A673 (cell line): ENCODE data around the gene FTO. TPM values are rescaled to one million over a fixed set of nuclear protein-coding genes. Genes with fewer than 3 reads are reported as not detected.

Experiments
- BruUV-seq: library from RNA; stranded (reverse); fragments of 400-500 nt; replicated peaks from 2 replicates; lab custom pipeline; 2021; lab: Mats Ljungman, UMichigan
- CTCF ChIA-PET: fragments of 300-600 bp; sonication (Branson Sonifier 250); formaldehyde crosslinking; loops from one replicate; lab custom pipeline; 2022; ENCODE audit warnings: antibody characterized with exemption; lab: Charles Lee
- POLR2A ChIA-PET: fragments of 300-600 bp; sonication (Branson Sonifier 250); formaldehyde crosslinking; loops from one replicate; lab custom pipeline; 2022; ENCODE audit warnings: antibody characterized with exemption; ENCODE audit not compliant: low non-redundant PET; lab: Charles Lee
- DNase-seq: peaks from one replicate; pipeline ENCODE4 v3.0.0-alpha.2; 2015; ENCODE audit warnings: low spot score
- H3K27ac ChIP-seq: fragments of 200-600 bp; sonication (generic); 2 replicates; pipeline ENCODE4 v1.5.1; 2016; ENCODE audit warnings: mixed run types, low read depth, mild to moderate bottlenecking, mixed read lengths, antibody characterized with exemption, low read length; ENCODE audit not compliant: poor library complexity, severe bottlenecking
- H3K27me3 ChIP-seq: fragments of 200-600 bp; sonication (generic); replicated peaks from 2 replicates; pipeline ENCODE4 v1.6.1; 2017; ENCODE audit warnings: mixed run types, low read depth, mild to moderate bottlenecking, mixed read lengths, antibody characterized with exemption, low read length; ENCODE audit not compliant: insufficient read depth, poor library complexity
- H3K36me3 ChIP-seq: fragments of 200-600 bp; sonication (generic); 2 replicates; pipeline ENCODE4 v1.6.1; 2016; ENCODE audit warnings: mixed run types, mild to moderate bottlenecking, mixed read lengths, antibody characterized with exemption, low read length; ENCODE audit not compliant: insufficient read depth, poor library complexity, severe bottlenecking
- H3K4me1 ChIP-seq: fragments of 200-600 bp; sonication (generic); 2 replicates; pipeline ENCODE4 v1.6.1; 2017; ENCODE audit warnings: mixed run types, mild to moderate bottlenecking, mixed read lengths, antibody characterized with exemption, low read length; ENCODE audit not compliant: insufficient read depth, poor library complexity, severe bottlenecking
- H3K4me3 ChIP-seq: fragments of 200-600 bp; sonication (generic); 2 replicates; pipeline ENCODE4 v1.5.1; 2016; ENCODE audit warnings: low read depth, mixed run types, mild to moderate bottlenecking, mixed read lengths, low read length; ENCODE audit not compliant: poor library complexity, severe bottlenecking
- H3K9me3 ChIP-seq: fragments of 200-600 bp; sonication (generic); 2 replicates; pipeline ENCODE4 v1.6.1; 2016; ENCODE audit warnings: mixed run types, low read depth, mild to moderate bottlenecking, mixed read lengths, antibody characterized with exemption, low read length; ENCODE audit not compliant: poor library complexity, severe bottlenecking
- EZH2 ChIP-seq: fragments of 200-600 bp; sonication (generic); IDR thresholded peaks from 2 replicates; pipeline ENCODE4 v1.6.1; 2017; ENCODE audit warnings: borderline replicate concordance, low read depth, mild to moderate bottlenecking, mixed read lengths, antibody characterized with exemption, low read length; ENCODE audit not compliant: poor library complexity, severe bottlenecking
- intact Hi-C: fragments of 100-400 bp; cut with micrococcal nuclease; formaldehyde crosslinking; loops from one replicate; pipeline ENCODE4 v1.10.0; 2022; ENCODE audit not compliant: unreplicated experiment
- total RNA-seq: library from RNA; stranded (reverse); gene quantifications from 2 replicates; pipeline ENCODE4 v1.2.3, GENCODE V29; 2021
- TF ChIP-seq, protein P1 (sequence below): fragments of 300-800, 200-600 bp; sonication (generic); conservative IDR thresholded peaks from 2 replicates; pipeline ENCODE4 v1.5.1; 2017; ENCODE audit warnings: low read depth, mild to moderate bottlenecking, antibody characterized with exemption, low read length, moderate library complexity, mixed read lengths

The FTO gene
- total RNA-seq, 1 experiment from 2014 or later: 73.4 TPM

DNA sequence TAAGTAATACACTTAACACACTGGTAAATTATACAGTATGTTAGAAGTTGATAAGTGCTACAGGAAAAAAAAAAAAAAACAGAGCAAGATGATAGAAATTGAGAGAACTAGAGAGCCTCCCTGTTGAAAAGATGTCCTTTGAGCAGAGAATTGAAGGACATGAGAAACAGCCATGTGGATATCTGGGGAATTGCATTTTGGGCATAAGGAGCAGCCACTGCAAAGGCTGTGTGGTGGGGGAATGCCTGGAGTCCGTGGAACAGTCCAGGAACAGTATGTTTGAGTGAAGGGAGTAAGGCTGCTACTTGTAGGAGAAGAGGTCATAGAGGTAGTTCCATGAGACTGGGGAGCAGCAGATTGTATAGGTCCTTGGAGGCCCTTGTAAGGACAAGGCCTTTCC is 178.4 kb downstream of the FTO start:
- intact Hi-C loops: no loop called here
- H3K36me3 ChIP-seq: no peaks in the 10 kb centered on the region
- H3K27me3 ChIP-seq: no peaks in the 10 kb centered on the region
- DNase-seq: no peak
- no peak overlapping the region for H3K27ac ChIP-seq
- TF ChIP-seq EZH2: no peak
- TF ChIP-seq, protein P1, sequence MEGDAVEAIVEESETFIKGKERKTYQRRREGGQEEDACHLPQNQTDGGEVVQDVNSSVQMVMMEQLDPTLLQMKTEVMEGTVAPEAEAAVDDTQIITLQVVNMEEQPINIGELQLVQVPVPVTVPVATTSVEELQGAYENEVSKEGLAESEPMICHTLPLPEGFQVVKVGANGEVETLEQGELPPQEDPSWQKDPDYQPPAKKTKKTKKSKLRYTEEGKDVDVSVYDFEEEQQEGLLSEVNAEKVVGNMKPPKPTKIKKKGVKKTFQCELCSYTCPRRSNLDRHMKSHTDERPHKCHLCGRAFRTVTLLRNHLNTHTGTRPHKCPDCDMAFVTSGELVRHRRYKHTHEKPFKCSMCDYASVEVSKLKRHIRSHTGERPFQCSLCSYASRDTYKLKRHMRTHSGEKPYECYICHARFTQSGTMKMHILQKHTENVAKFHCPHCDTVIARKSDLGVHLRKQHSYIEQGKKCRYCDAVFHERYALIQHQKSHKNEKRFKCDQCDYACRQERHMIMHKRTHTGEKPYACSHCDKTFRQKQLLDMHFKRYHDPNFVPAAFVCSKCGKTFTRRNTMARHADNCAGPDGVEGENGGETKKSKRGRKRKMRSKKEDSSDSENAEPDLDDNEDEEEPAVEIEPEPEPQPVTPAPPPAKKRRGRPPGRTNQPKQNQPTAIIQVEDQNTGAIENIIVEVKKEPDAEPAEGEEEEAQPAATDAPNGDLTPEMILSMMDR: peak; percentile 40; the same call in 1 of the 2 replicates
- H3K4me3 ChIP-seq: no peak overlapping the region
- ChIA-PET POLR2A (no interaction called here), CTCF (no interaction called here)
- no TSS peak for BruUV-seq
- no peaks in the 10 kb centered on the region for H3K4me1 ChIP-seq
- no peaks in the 10 kb centered on the region for H3K9me3 ChIP-seq

DNA sequence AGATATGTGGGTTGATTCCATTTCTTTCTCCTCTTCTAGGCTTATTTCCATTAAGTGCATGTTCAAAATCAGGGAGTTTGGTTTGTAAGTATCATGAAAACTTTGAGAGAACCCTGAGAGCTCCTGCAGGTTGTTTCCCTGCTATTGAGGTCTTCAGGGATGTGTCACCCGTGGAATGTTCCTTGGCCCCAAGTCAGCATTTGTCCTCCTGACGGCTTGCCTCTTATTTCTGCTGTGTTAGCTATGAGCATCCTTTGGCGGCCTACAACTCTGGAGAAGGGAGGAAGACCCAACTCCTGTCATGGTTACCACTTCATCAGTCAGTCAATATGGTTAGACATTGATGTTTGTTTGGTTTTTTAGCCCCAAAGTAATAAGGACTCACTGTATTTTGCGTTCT is 180.8 kb downstream of the FTO start:
- H3K4me3 ChIP-seq: no peak overlapping the region
- intact Hi-C loops: no loop called here
- TF ChIP-seq, protein P1: no peak
- TF ChIP-seq EZH2: no peak

DNA sequence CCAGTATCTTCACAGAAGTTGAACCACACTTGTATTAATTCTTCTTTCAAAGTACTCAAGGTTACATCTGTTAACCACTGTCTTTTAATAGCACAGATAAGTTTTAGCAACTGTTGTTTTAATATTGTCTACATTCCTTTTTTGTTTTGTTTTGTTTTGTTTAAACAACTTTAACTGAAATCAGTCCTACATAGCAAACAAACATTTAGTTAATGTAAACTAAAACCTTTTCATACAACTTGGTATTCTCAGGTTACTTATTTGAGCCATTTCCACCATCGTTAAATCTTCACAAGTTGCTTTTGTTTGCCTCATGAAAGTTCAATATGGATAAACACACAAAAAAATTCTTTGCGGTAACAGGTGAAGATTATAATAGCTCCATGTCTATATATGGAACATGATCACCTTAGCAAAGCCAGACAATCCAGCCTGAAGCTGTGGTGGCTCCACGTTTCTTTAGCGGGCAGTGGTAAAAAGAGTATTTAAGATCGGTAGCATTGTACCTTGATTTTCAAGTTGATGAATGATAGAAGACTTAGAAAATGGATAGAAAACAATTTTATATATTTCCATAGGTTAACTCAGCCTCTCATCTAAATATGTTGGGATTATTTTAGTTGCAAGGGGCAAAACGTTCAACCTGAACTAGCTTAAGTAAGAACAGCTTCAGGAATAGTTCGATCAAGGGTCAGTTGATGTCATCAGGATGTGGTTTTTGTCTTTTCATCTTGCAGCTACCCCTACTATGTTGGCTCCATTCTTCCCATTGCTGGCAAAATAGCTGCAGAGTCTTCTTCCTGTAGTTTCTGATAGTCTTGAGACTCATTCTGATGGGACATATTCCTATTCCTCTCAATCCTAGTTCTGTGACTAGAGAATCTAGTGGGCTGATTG is 182.8 kb downstream of the FTO start:
- H3K27ac ChIP-seq: no peak overlapping the region
- BruUV-seq: no TSS peak
- ChIA-PET POLR2A (no interaction called here), CTCF (no interaction called here)
- no peaks in the 10 kb centered on the region for H3K27me3 ChIP-seq
- peaks cover 3% of the 10 kb centered on the region for H3K4me1 ChIP-seq
- no peak for TF ChIP-seq EZH2
- TF ChIP-seq, protein P1: no peak
- DNase-seq: no peak
- H3K9me3 ChIP-seq: no peaks in the 10 kb centered on the region
- no peaks in the 10 kb centered on the region for H3K36me3 ChIP-seq
- H3K4me3 ChIP-seq: no peak overlapping the region
- intact Hi-C loops: no loop called here

More for the DNA sequence above, 180.8 kb downstream of the FTO start:
- ChIA-PET POLR2A (no interaction called here), CTCF (no interaction called here)
- DNase-seq: no peak
- Histone ChIP-seq H3K27me3 (no peaks in the 10 kb centered on the region), H3K27ac (no peak overlapping the region), H3K36me3 (no peaks in the 10 kb centered on the region), H3K9me3 (no peaks in the 10 kb centered on the region), H3K4me1 (no peaks in the 10 kb centered on the region)
- BruUV-seq: no TSS peak
